Subcutaneous abdominal adipose tissue (tissue), 5 donors: ENCODE measurements around the gene NPBWR2.

ENCODE experiments used
- H3K27ac ChIP-seq: one replicate; pipeline ENCODE4 v1.7.0; 2013; ENCODE audit warnings: low read depth, mild to moderate bottlenecking, inconsistent platforms, low read length, moderate library complexity
- H3K27me3 ChIP-seq, 5 donors: one replicate each; pipeline ENCODE4 v1.7.0; 2013; ENCODE audit warnings: low read length in 5 of 5, inconsistent platforms in 1 of 5; ENCODE audit not compliant: control insufficient read depth in 5 of 5, insufficient read depth in 4 of 5
- H3K36me3 ChIP-seq, 5 donors: one replicate each; pipeline ENCODE4 v1.7.0; 2013; ENCODE audit warnings: low read length in 5 of 5; ENCODE audit not compliant: control insufficient read depth in 5 of 5, insufficient read depth in 5 of 5
- H3K4me1 ChIP-seq, 5 donors: one replicate each; pipeline ENCODE4 v1.7.0; 2013; ENCODE audit warnings: low read length in 5 of 5, mild to moderate bottlenecking in 3 of 5, moderate library complexity in 1 of 5; ENCODE audit not compliant: control insufficient read depth in 5 of 5, insufficient read depth in 5 of 5
- H3K4me3 ChIP-seq, 5 donors: one replicate each; pipeline ENCODE4 v1.7.0; 2013; ENCODE audit warnings: low read length in 5 of 5, low read depth in 1 of 5
- H3K9ac ChIP-seq, 5 donors: one replicate each; pipeline ENCODE4 v1.7.0; 2013; ENCODE audit warnings: low read length in 5 of 5, mild to moderate bottlenecking in 4 of 5, moderate library complexity in 3 of 5
- H3K9me3 ChIP-seq, 5 donors: one replicate each; pipeline ENCODE4 v1.7.0; 2013; ENCODE audit warnings: low read length in 5 of 5; ENCODE audit not compliant: control insufficient read depth in 5 of 5
- donor health status: healthy.
- donor health status: healthy.
- donor health status: healthy.
- donor health status: healthy.
- donor health status: healthy.

The NPBWR2 gene

GRCh38 chr20:64084685-64085152, 22.6 kb downstream of the NPBWR2 start:
- H3K27ac ChIP-seq: no peak overlapping the region
- no peak overlapping the region for H3K4me3 ChIP-seq
- peaks cover 0 to 45% (median 35%) of the 10 kb centered on the region in 5 donors for H3K4me1 ChIP-seq
- H3K36me3 ChIP-seq: no peaks in the 10 kb centered on the region
- no peaks in the 10 kb centered on the region for H3K9me3 ChIP-seq
- no peak overlapping the region for H3K9ac ChIP-seq
- H3K27me3 ChIP-seq: peaks cover 19 to 38% (median 33%) of the 10 kb centered on the region in 5 donors

DNA sequence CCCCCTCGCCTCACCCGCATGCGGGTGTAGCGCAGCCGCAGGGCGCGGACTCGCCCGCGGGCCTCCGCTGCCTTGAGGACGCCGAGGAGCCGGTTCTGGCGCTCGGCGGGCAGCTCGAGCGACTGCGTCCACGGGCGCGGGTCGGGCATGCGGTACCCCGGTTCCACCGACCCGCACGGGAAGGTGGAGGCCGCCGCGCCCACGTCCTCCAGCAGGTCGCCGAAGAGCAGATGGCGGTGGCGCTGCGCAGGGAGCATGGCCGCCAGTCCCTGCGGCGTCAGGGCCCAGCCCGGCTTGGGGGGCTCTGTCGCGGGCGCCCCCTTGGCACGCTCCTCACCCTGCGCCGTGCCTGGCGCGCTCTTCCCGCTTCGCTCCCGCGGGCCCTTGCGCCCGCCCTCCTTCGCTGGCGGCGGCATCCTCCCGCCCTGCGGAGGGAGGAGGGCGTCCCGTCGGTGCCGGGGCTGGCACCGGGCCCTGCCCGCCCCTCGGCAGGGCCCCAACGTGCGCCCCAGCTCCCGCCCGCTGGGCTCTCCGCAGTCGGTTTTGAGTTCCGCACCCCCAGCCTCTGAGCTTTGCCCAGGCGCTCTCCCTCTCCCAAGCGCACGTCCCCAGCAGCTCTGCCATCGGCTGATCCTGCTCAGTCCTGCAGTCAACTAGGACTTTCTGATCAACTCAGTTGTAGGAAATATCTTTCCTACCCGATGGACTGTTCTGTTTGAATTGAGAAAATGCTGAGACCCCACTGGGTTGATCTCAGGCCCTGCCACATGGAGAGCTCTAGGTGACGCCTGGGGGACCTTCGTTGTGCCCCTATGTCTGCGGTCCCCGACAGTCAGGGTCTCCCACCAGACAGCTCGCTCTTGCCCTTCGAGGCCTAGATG, 23.3 kb downstream of the NPBWR2 start, which contains the start of gene LKAAEAR1:
TSS of gene LKAAEAR1 (minus strand) at position 595 of the 881 bp plus-strand sequence. CDS start at position 416, 179 bp downstream.
- H3K27ac ChIP-seq: no peak within 1 kb of the TSS
- peaks cover 0 to 51% (median 39%) of the 10 kb centered on the region in 5 donors for H3K4me1 ChIP-seq
- H3K27me3 ChIP-seq: peaks cover 19 to 38% (median 31%) of the 10 kb centered on the region in 5 donors
- H3K9me3 ChIP-seq: no peaks in the 10 kb centered on the region
- H3K36me3 ChIP-seq: no peaks in the 10 kb centered on the region
- H3K9ac ChIP-seq: peak within 1 kb of the TSS in 1 of 5 donors; percentile 41
- peak within 1 kb of the TSS in 4 of 5 donors; percentile 32 to 77 (median 67) for H3K4me3 ChIP-seq

DNA sequence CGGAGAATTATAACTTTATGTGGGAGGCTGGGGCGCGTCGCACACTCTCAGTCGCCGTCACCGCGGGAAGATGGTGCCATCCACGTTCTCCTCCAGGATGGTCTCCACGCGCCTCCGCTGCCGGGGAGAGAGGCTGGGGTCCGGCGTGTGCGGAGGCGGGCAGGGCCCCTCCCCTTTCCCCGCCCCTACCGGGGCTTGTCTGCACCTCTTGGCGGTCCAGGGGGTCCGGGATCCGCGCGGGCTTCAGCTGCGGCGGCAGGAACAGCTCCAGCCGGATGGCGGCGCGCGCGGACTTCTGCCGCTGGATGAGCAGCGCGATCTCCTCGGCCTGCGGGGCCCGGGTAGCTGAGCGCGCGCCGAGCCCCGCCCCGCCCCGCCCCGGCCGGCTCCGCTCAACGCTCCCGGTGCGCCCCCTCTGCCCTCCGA, 24.0 kb downstream of the NPBWR2 start:
- Histone ChIP-seq H3K4me3 (peak overlapping the region in 4 of 5 donors; percentile 32 to 77 (median 67)), H3K9me3 (no peaks in the 10 kb centered on the region), H3K27me3 (peaks cover 19 to 34% (median 28%) of the 10 kb centered on the region in 5 donors), H3K9ac (peak overlapping the region in 1 of 5 donors; percentile 41), H3K36me3 (no peaks in the 10 kb centered on the region), H3K4me1 (peaks cover 0 to 57% (median 45%) of the 10 kb centered on the region in 5 donors), H3K27ac (no peak overlapping the region)

DNA sequence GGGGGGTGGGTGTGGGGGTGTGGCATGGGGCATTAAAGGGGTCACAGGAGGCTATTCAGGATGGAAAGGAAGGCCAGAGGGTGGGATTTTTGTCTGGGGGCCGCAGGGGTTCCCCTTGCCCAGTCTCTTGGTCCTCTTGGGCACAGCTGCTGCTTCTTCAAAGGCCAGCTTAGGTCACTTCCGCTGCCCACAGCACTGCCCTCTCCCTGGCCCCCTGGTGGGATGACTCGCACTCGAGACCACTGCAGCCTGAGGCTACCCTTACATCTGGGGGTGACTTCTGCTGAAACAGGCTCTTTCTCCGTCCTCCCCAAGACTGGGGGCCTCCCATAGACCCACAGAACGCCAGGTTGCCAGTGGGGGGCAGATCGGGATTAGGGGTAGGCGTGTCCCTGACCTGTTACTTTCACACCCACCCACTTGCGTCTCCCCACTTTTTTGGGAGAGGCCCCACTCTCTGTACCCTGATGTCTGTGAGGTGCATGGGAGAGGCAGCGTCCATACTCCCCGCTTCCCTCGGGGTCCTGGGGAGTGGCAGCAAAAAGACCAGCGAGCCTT, 24.5 kb downstream of the NPBWR2 start:
- Histone ChIP-seq H3K4me3 (peak overlapping the region in 3 of 5 donors; percentile 17 to 77 (median 58)), H3K27ac (no peak overlapping the region), H3K36me3 (no peaks in the 10 kb centered on the region), H3K9me3 (no peaks in the 10 kb centered on the region), H3K27me3 (peaks cover 19 to 30% (median 26%) of the 10 kb centered on the region in 5 donors), H3K4me1 (peaks cover 0 to 62% (median 50%) of the 10 kb centered on the region in 5 donors), H3K9ac (peak overlapping the region in 1 of 5 donors; percentile 41)

- peaks cover 0 to 69% (median 57%) of the 10 kb centered on the region in 5 donors for H3K4me1 ChIP-seq
- H3K9me3 ChIP-seq: no peaks in the 10 kb centered on the region
- H3K9ac ChIP-seq: no peak overlapping the region
- no peak overlapping the region for H3K4me3 ChIP-seq
- no peaks in the 10 kb centered on the region for H3K36me3 ChIP-seq
- H3K27me3 ChIP-seq: peaks cover 15 to 27% (median 22%) of the 10 kb centered on the region in 5 donors
- no peak overlapping the region for H3K27ac ChIP-seq
These were observed 25.1 kb downstream of the NPBWR2 start for GRCh38 chr20:64082126-64082731.

DNA sequence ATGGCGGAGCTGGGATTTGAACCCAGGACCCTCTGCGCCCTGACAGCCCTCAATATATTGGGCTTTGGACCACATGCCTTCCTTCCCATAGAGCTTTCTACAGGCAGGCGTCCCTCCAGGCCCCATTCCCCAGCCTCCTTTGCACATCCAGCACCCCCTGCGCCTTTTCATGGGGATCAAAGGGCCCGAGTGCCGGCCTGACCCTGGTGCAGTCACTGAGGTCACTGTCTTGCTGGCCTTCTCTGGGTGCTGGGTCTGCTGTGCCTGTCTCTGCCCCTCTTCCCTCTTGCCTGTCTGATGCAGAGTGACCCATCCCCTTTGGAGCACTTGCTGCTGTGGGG, 25.8 kb downstream of the NPBWR2 start:
- H3K4me1 ChIP-seq: peaks cover 0 to 74% (median 57%) of the 10 kb centered on the region in 5 donors
- no peaks in the 10 kb centered on the region for H3K9me3 ChIP-seq
- H3K4me3 ChIP-seq: no peak overlapping the region
- H3K9ac ChIP-seq: peak overlapping the region in 1 of 5 donors; percentile 14
- peaks cover 15 to 23% (median 22%) of the 10 kb centered on the region in 5 donors for H3K27me3 ChIP-seq
- H3K36me3 ChIP-seq: no peaks in the 10 kb centered on the region
- no peak overlapping the region for H3K27ac ChIP-seq

- H3K4me3 ChIP-seq: peak overlapping the region in 3 of 5 donors; percentile 62 to 75 (median 65)
- peaks cover 13 to 22% (median 19%) of the 10 kb centered on the region in 5 donors for H3K27me3 ChIP-seq
These were observed 26.3 kb downstream of the NPBWR2 start for GRCh38 chr20:64080813-64081623.

DNA sequence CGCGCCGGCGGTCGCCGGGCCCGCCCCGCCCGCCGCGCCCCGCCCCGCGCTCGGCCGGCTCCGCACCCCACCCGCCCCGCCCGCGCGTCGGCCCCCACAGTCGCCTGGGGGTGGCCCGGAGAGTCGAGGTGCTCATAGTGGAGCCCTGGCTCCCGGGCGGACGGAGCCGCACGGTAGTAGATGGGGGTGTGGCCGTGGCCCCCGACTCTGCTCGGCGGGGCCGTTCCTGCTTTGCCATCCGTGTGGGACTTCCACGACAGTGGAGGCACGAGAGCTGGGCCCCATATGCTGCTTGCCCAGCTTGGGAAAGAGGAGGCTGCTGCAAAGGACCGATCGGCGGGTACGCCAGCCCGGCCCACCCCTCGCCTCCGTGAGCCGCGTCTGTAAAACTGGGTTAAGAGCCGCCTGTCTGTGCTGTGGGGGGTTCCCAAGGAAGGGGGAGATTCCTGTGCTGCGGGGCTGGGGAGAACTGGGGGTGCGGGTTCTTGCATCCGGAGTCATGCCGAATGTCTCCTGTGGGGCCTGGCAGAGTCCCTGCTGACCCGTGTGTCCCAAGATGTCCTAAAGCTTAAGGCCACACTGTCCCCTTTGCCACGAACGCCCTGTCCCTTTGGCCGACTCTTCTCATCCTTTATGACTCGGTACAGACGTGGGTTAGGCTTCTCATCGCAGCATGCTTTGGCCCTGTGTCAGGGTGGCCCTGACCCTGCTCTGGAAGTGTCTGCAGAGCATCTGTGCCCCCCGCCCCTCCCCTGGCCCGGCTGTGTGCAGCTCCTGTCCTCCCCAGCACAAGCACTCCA, 27.2 kb downstream of the NPBWR2 start, which contains the start of gene OPRL1:
TSS of gene OPRL1 (plus strand) at position 70 of the 800 bp plus-strand sequence. CDS start 12,639 bp downstream, outside the sequence.
- Histone ChIP-seq H3K9me3 (no peaks in the 10 kb centered on the region), H3K27me3 (peaks cover 7 to 15% (median 14%) of the 10 kb centered on the region in 5 donors), H3K9ac (peak within 1 kb of the TSS; percentile 16 to 84 (median 82)), H3K4me3 (peak within 1 kb of the TSS; percentile 59 to 78 (median 73)), H3K27ac (peak within 1 kb of the TSS; percentile 37), H3K4me1 (peaks cover 0 to 81% (median 61%) of the 10 kb centered on the region in 5 donors), H3K36me3 (peaks cover 0 to 3% (median 1%) of the 10 kb centered on the region in 5 donors)

More at GRCh38 chr20:64080813-64081623, 26.3 kb downstream of the NPBWR2 start:
- Histone ChIP-seq H3K36me3 (peaks cover 0 to 2% (median 0%) of the 10 kb centered on the region in 5 donors), H3K4me1 (peaks cover 0 to 80% (median 61%) of the 10 kb centered on the region in 5 donors), H3K9ac (peak overlapping the region in 1 of 5 donors; percentile 72), H3K9me3 (no peaks in the 10 kb centered on the region), H3K27ac (no peak overlapping the region)
